HG02623 (cell line): ENCODE results near the gene PPME1.

ENCODE experiments used
- ATAC-seq: cut with Tn5 transposase; IDR thresholded peaks from one replicate; pipeline ENCODE4 v1.9.1; 2021; ENCODE audit warnings: moderate library complexity; ENCODE audit not compliant: unreplicated experiment

Gene PPME1

GRCh38 chr11:74221816-74222215 lies 50.7 kb downstream of the PPME1 start:
- no peak for ATAC-seq

GRCh38 chr11:74225565-74225964 lies 54.5 kb downstream of the PPME1 start:
- ATAC-seq, result no peak

- no peak for ATAC-seq
These were observed 55.8 kb downstream of the PPME1 start for GRCh38 chr11:74226907-74227306.

- no peak for ATAC-seq
These were observed 61.3 kb downstream of the PPME1 start for GRCh38 chr11:74232311-74232950.

GRCh38 chr11:74233683-74234082 lies 62.6 kb downstream of the PPME1 start:
- no peak for ATAC-seq

GRCh38 chr11:74235121-74235520 lies 64.0 kb downstream of the PPME1 start:
- ATAC-seq, result no peak

- no peak for ATAC-seq
These were observed 66.5 kb downstream of the PPME1 start for GRCh38 chr11:74237541-74237940.

GRCh38 chr11:74238243-74238642 lies 67.2 kb downstream of the PPME1 start:
- no peak for ATAC-seq

- ATAC-seq, result no peak
These were observed 77.4 kb downstream of the PPME1 start for GRCh38 chr11:74248469-74248868.

- ATAC-seq, result no peak
These were observed 78.4 kb downstream of the PPME1 start for GRCh38 chr11:74249496-74249895.

GRCh38 chr11:74253361-74253760 lies 82.3 kb downstream of the PPME1 start:
- ATAC-seq, result no peak

- ATAC-seq, result no peak
These were observed 84.8 kb downstream of the PPME1 start for GRCh38 chr11:74255741-74256375.

- ATAC-seq, result no peak
These were observed 85.5 kb downstream of the PPME1 start for GRCh38 chr11:74256378-74257133.

- ATAC-seq, result no peak
These were observed 87.0 kb downstream of the PPME1 start for GRCh38 chr11:74257959-74258553.

- no peak for ATAC-seq
These were observed 91.6 kb downstream of the PPME1 start for GRCh38 chr11:74262725-74263124.

- no peak for ATAC-seq
These were observed 94.2 kb downstream of the PPME1 start for GRCh38 chr11:74265256-74265655.

GRCh38 chr11:74267014-74267413 lies 95.9 kb downstream of the PPME1 start:
- no peak for ATAC-seq

- no peak for ATAC-seq
These were observed 97.4 kb downstream of the PPME1 start for GRCh38 chr11:74268456-74268855.

- ATAC-seq, result no peak
These were observed 98.2 kb downstream of the PPME1 start for GRCh38 chr11:74269161-74269811.

- no peak for ATAC-seq
These were observed 101.2 kb downstream of the PPME1 start for GRCh38 chr11:74272276-74272675.

GRCh38 chr11:74276581-74276980 lies 105.5 kb downstream of the PPME1 start:
- ATAC-seq, result no peak
